DOHH2 (cell line): Measurements from ENCODE around the gene PTGFRN.

Source experiments
- CTCF ChIP-seq: fragments of 200-600 bp; sonication (generic); IDR thresholded peaks from one replicate; pipeline ENCODE4 v1.5.1; 2014; ENCODE audit warnings: antibody characterized with exemption, mild to moderate bottlenecking, low read depth, low read length; ENCODE audit not compliant: poor library complexity, severe bottlenecking
- EZH2phosphoT487 ChIP-seq: fragments of 200-600 bp; sonication (generic); IDR thresholded peaks from 2 replicates; pipeline ENCODE4 v1.6.1; 2017; ENCODE audit warnings: borderline replicate concordance, mild to moderate bottlenecking, antibody characterized with exemption, low read length, moderate library complexity, mixed read lengths

- TF ChIP-seq CTCF (no peak), EZH2phosphoT487 (no peak)
Measured at GRCh38 chr1:116983678-116984077, 74.0 kb downstream of the PTGFRN start.
